Psoas muscle (tissue), 8 donors: ENCODE measurements around the gene CYB5R3. TPM values are rescaled to one million over a fixed set of nuclear protein-coding genes. Genes with fewer than 3 reads are reported as not detected.

ENCODE experiments used
- ATAC-seq, 4 donors: fragments of 200-7000 bp; cut with Tn5 transposase; one replicate each; pipeline ENCODE4 v1.9.1; 2020; ENCODE audit warnings: moderate library complexity in 3 of 4, mild to moderate bottlenecking in 2 of 4
- DNase-seq, 2 donors: peaks; one replicate each; pipeline ENCODE4 v3.0.0-alpha.2; 2020
- H3K27ac ChIP-seq: fragments of 200-600 bp; one replicate; pipeline ENCODE4 v1.8.0; 2022
- H3K27me3 ChIP-seq, 3 donors: fragments of 200-600 bp in 1 of 3; one replicate each; pipeline versions ENCODE4 v1.6.1 to v1.8.0; 2013 to 2022; ENCODE audit warnings: low read length in 2 of 3, mild to moderate bottlenecking in 2 of 3, moderate library complexity in 1 of 3; ENCODE audit not compliant: insufficient read depth in 3 of 3
- H3K36me3 ChIP-seq, 2 donors: fragments of 200-600 bp in 1 of 2; one replicate each; pipeline versions ENCODE4 v1.6.1 to v1.8.0; 2013 to 2022; ENCODE audit warnings: low read depth in 1 of 2, mild to moderate bottlenecking in 1 of 2, moderate library complexity in 1 of 2; ENCODE audit not compliant: insufficient read depth in 1 of 2
- H3K4me1 ChIP-seq: fragments of 200-600 bp; one replicate; pipeline ENCODE4 v1.8.0; 2022
- H3K4me3 ChIP-seq: fragments of 200-600 bp; one replicate; pipeline ENCODE4 v1.8.0; 2022; ENCODE audit warnings: mild to moderate bottlenecking
- H3K9me3 ChIP-seq: fragments of 200-600 bp; one replicate; pipeline ENCODE4 v1.8.0; 2022
- WGBS, 3 donors: extraction: QIAGEN DNeasy Blood & Tissue Kit; methylation state at CpG; one replicate each; pipeline versions ENCODE4 v1.1.6 to v1.1.7; 2013; 5-methylcytosine and 5-hydroxymethylcytosine counted together
- intact Hi-C, 2 donors: fragments of 100-400 bp; cut with DNase I; formaldehyde crosslinking; loops; one replicate each; pipeline versions ENCODE4 v1.11.0 to v1.14.2; 2022
- polyA plus RNA-seq, 3 donors: library from polyadenylated mRNA; stranded (reverse); fragments of 200-250 nt; gene quantifications; one replicate each; pipeline ENCODE4 v1.2.3, GENCODE V29; 2013
- total RNA-seq, 4 donors: library from RNA; stranded (reverse); fragmentation: NEBNext Ultra II Directional in 2 of 4; extraction: Animal tissue kit (Norgen Biotek cat#: 25700) in 2 of 4; gene quantifications; one replicate each; pipeline versions ENCODE4 v1.2.1 to v1.2.4, GENCODE V29; 2021 to 2023
- TF ChIP-seq, protein P1 (sequence below): fragments of 200-600 bp; IDR thresholded peaks from one replicate; pipeline ENCODE4 v1.8.0; 2022; ENCODE audit warnings: antibody characterized with exemption
- donor health status: healthy with polysubstance abuse.
- donor health status: DM: no; HTN: no; CAD: no; lungs with moderate emphysema.
- donor health status: Bipolar disorder and iron deficiency.
- donor health status: healthy.
- donor health status: DM: yes; HTN: yes; CAD: no.
- donor health status: DM: no; HTN: no; CAD: no.
- donor health status: DM: no; HTN: no; CAD: no.
- donor health status: DM: yes; HTN: yes; CAD: no.

The CYB5R3 gene
- total and polyA plus RNA-seq, 7 donors, result 120 to 230 (median 172) TPM

DNA sequence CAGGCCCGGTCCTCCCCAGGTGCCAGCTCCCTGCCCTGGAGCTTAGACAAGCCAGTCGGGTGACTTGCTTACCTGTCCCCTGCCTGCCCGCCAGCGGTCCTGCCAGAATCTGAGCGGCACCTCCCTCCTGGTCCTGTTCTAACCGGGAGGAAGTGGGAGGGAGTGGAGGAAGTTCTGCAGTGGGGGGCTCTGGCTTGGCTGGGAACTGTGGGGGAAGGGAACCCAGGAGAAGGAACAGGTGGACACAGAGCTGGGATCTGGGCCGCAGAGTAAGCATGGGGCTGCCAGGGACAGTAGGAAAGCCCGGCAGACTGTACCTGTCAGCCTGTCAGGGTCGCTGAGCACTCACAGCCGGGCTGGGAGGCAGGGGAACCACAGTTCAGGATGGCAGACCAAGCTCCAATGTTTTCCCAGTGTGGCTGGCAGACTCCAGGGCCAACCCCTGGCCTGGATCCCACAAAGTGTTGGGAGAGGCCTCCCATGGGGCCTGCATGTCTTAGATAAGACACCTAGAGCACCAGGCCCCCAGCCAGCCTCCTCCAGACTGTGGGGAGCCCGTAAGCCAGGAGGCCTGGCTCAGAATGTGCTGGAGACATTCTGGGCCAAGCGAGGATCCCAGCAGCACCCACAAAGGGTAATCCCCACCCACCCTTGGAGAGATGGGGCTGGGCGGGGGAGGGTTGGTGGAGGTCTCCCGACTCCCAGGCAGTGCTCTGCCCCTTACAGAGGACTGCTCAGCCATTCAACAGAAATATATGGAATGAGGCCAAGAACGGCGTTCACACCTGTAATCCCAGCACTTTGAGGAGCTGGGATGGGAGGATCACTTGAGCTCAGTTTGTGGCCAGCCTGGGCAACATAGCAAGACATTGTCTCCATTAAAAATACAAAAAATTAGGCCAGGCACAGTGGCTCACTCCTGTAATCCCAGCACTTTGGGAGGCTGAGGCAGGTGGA is 2.3 kb downstream of the CYB5R3 start:
- TF ChIP-seq, protein P1, sequence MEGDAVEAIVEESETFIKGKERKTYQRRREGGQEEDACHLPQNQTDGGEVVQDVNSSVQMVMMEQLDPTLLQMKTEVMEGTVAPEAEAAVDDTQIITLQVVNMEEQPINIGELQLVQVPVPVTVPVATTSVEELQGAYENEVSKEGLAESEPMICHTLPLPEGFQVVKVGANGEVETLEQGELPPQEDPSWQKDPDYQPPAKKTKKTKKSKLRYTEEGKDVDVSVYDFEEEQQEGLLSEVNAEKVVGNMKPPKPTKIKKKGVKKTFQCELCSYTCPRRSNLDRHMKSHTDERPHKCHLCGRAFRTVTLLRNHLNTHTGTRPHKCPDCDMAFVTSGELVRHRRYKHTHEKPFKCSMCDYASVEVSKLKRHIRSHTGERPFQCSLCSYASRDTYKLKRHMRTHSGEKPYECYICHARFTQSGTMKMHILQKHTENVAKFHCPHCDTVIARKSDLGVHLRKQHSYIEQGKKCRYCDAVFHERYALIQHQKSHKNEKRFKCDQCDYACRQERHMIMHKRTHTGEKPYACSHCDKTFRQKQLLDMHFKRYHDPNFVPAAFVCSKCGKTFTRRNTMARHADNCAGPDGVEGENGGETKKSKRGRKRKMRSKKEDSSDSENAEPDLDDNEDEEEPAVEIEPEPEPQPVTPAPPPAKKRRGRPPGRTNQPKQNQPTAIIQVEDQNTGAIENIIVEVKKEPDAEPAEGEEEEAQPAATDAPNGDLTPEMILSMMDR, result no peak
- no peaks in the 10 kb centered on the region for H3K9me3 ChIP-seq
- intact Hi-C loops, result loop anchor here in 1 of 2 donors (5.0 kb wide), 1 partner anchor 50 kb away; no protein-coding TSS in a partner anchor
- ATAC-seq (peak in 3 of 4 donors; percentile 16 to 25 (median 17)), DNase-seq (peak in 1 of 2 donors; percentile 76)
- H3K4me3 ChIP-seq, result peak overlapping the region; percentile 67
- H3K4me1 ChIP-seq, result peaks cover 61% of the 10 kb centered on the region
- WGBS, 3 donors, result 21 to 27% (median 22%) methylated on average over 15 to 16 of the region's 16 CpGs
- peak overlapping the region; percentile 96 for H3K27ac ChIP-seq
- no peaks in the 10 kb centered on the region for H3K36me3 ChIP-seq
- H3K27me3 ChIP-seq, result no peaks in the 10 kb centered on the region

DNA sequence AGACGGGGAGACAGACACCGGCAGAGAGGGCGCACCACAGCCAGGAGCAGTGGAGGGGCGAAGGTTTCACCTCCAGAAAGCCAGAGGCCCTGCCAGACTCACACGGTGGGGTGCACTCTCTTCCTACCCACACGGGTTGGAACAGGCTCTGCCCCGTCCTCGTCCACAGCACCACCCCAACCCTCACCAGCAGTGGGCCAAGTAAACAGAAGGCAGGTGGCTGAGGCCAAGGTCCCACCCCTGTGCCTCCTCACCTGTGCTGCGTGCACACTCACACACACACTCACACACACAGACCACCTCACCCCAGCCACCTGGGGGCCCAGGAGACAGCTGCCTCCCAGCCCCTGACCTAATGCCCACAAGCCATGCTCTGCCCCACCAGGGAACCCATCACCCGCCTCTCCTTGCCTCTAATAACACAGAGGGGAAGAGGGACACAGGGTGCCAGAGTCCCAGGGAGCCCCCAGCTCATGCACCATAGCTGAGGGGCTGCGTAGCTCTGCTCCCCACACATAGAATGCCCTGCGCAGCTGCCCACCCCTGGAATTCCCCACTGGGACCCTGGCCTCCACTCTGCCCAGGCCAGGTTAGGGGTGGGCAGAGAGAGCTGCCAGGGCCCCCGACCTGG is 3.1 kb downstream of the CYB5R3 start:
- no peak for DNase-seq

DNA sequence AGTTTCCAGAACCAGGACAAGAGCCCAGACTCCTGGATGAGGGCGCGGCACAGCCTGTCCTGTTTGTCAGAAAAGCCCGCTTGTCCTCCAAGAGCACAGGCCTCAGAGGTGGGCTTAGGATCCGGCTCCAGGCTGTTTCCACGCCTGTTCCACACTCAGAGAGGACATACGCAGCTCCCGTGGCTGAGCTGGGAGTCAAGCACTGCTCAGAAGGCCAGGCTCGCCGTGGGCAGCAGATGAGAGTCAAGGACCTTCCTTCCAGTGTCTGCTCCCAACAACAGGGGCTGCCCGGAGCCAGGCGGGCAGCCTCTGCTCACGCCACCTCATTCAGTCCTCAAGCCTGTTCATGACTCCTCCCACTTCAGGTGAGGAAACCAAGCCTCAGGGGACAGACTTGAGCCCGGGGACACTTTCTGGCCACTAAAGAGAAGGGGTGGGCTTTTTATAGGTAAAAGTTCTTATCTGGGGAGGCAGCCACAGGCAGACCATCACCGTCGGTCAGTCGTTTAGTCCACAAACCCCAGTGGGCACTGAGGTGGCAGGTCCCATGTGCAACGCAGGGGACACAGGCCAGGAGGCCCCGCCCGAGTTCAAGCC is 3.8 kb downstream of the CYB5R3 start:
- DNase-seq (peak in 1 of 2 donors; percentile 65), ATAC-seq (peak in 3 of 4 donors; percentile 6 to 28 (median 9))
- Histone ChIP-seq H3K27ac (peak overlapping the region; percentile 96), H3K27me3 (no peaks in the 10 kb centered on the region), H3K9me3 (no peaks in the 10 kb centered on the region), H3K4me1 (peaks cover 61% of the 10 kb centered on the region), H3K4me3 (peak overlapping the region; percentile 67), H3K36me3 (no peaks in the 10 kb centered on the region)
- TF ChIP-seq, protein P1, result no peak
- 27 to 37% (median 35%) methylated on average over 19 of the region's 19 CpGs for WGBS, 3 donors
- intact Hi-C loops, result loop anchor here in 1 of 2 donors (5.0 kb wide), 1 partner anchor 52 kb away; no protein-coding TSS in a partner anchor

More for the DNA sequence above, 3.1 kb downstream of the CYB5R3 start:
- WGBS, 3 donors, result 29 to 46% (median 35%) methylated on average over 12 to 13 of the region's 13 CpGs
- H3K4me1 ChIP-seq, result peaks cover 61% of the 10 kb centered on the region
- H3K27me3 ChIP-seq, result no peaks in the 10 kb centered on the region
- intact Hi-C loops, result loop anchor here in 1 of 2 donors (5.0 kb wide), 1 partner anchor 51 kb away; no protein-coding TSS in a partner anchor
- H3K4me3 ChIP-seq, result peak overlapping the region; percentile 67
- H3K36me3 ChIP-seq, result no peaks in the 10 kb centered on the region
- ATAC-seq, result peak; percentile 9 to 42 (median 26)
- H3K9me3 ChIP-seq, result no peaks in the 10 kb centered on the region
- peak overlapping the region; percentile 96 for H3K27ac ChIP-seq
- TF ChIP-seq, protein P1, result no peak

DNA sequence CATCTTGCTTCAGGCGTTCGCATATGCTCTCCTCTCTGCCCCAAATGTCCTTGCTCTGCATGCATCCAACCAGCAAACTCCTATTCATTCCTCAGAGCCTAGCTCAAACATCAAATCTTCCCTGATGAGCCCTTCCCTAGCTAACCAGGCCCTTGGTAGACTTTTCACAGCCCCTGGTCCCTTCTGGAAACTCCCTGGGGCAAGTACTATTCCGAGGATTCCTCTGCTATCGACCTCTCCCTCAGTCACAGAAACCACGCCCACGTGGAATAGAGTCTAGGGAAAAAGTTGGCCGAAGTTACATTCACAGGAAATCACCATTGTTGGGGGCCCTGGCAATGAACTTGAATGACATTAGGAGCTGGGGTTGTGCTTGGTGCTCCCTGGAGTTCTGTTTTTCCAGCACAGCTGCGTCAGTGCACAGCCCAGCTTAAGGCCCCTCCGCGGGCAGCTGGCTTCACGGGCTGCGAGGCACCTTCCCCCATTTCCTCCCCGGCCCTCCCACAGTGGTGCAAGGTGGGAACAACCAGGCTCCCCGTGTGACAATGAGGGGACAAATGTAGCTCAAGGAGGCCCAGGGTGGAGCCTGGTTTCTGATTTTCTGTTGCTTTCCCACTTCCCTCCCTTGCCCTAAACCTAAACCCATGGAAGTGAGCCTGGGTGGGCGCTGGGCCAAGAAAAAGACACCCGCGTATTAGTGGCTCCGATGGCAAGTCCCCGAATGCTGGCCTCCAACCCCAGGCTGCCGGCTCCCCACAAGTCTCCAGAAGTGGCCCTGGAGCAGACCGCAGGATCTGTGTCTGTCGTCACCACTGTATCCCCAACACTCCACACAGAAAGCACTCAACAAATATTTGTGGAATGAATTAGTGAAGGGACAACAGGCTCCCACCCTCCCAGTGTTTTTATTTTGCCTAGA is 4.5 kb downstream of the CYB5R3 start:
- TF ChIP-seq, protein P1, result no peak
- ATAC-seq (no peak), DNase-seq (peak; percentile 67 to 81)
- peak overlapping the region; percentile 96 for H3K27ac ChIP-seq
- peaks cover 61% of the 10 kb centered on the region for H3K4me1 ChIP-seq
- H3K4me3 ChIP-seq, result peak overlapping the region; percentile 67
- 16 to 25% (median 19%) methylated on average over 22 of the region's 22 CpGs for WGBS, 3 donors
- intact Hi-C loops, result loop anchor here in 1 of 2 donors (5.0 kb wide), 1 partner anchor 53 kb away; no protein-coding TSS in a partner anchor
- H3K9me3 ChIP-seq, result no peaks in the 10 kb centered on the region
- no peaks in the 10 kb centered on the region for H3K36me3 ChIP-seq
- no peaks in the 10 kb centered on the region for H3K27me3 ChIP-seq
